Hepatocyte (in vitro differentiated cells): ENCODE data around the gene FBXO39.

ENCODE experiments used
- EZH2 ChIP-seq: fragments of 200-600 bp; sonication (generic); IDR thresholded peaks from 2 replicates; pipeline ENCODE4 v1.6.1; 2016; ENCODE audit warnings: antibody characterized with exemption, mild to moderate bottlenecking, borderline replicate concordance
- TF ChIP-seq, protein P1 (sequence below): fragments of 200-600 bp; sonication (generic); IDR thresholded peaks from 2 replicates; pipeline ENCODE4 v1.5.1; 2016; ENCODE audit warnings: antibody characterized with exemption, mild to moderate bottlenecking; ENCODE audit not compliant: poor library complexity

- TF ChIP-seq, protein P1, sequence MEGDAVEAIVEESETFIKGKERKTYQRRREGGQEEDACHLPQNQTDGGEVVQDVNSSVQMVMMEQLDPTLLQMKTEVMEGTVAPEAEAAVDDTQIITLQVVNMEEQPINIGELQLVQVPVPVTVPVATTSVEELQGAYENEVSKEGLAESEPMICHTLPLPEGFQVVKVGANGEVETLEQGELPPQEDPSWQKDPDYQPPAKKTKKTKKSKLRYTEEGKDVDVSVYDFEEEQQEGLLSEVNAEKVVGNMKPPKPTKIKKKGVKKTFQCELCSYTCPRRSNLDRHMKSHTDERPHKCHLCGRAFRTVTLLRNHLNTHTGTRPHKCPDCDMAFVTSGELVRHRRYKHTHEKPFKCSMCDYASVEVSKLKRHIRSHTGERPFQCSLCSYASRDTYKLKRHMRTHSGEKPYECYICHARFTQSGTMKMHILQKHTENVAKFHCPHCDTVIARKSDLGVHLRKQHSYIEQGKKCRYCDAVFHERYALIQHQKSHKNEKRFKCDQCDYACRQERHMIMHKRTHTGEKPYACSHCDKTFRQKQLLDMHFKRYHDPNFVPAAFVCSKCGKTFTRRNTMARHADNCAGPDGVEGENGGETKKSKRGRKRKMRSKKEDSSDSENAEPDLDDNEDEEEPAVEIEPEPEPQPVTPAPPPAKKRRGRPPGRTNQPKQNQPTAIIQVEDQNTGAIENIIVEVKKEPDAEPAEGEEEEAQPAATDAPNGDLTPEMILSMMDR, result no peak
- no peak for TF ChIP-seq EZH2
These were observed 46.5 kb upstream of the FBXO39 start for GRCh38 chr17:6729531-6729930.
